Measurements from ENCODE around the gene ARHGAP42. TPM values are rescaled to one million over a fixed set of nuclear protein-coding genes. Genes with fewer than 3 reads are reported as not detected.

ARHGAP42 gene
- total RNA-seq, 2 donors from 2014 or later = 5.6 to 13.8 TPM

DNA sequence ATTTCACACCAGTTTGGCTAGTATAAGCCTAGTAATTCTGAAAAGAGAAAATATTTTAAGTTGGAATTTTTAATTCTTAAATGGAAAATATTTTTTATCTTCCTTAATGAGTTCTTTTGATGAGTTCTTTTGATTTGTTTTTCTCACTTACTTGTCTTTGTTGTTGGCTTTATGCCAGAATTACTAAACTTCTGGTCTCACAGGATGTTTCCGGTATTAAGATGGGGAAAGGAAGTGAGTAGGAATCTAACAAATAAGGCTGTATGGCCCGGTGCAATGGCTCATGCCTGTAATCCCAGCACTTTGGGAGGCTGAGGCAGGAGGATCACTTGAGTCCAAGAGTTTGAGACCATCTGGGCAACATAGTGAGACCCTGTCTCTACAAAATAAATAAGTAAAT, 106.4 kb downstream of the ARHGAP42 start:
- Histone ChIP-seq H3K9me3 (no peaks in the 10 kb centered on the region), H3K27ac (no peak overlapping the region)

DNA sequence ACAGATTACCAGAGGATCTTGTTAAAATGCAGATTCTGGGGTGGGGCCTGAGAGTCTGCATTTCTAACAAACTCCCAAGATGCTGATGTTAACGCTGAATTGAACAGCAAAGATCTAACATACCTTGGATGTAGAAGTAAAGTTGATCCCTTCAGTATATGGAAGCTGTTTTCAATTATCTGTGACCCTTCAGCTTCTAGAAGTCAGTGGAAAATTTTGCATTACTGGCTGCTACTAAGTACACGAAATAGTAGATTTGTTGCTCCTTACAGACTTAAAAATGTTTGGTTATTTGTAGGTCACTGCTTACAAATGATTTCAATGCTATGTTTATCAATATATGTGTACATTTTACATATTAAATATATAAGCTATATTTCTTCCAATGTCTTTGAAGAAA, 107.4 kb downstream of the ARHGAP42 start:
- Histone ChIP-seq H3K9me3 (no peaks in the 10 kb centered on the region), H3K27ac (no peak overlapping the region), H3K4me3 (no peak overlapping the region), H3K27me3 (replicated peaks; ENCODE audit: insufficient read depth) (no peaks in the 10 kb centered on the region), H3K4me1 (ENCODE audit: control insufficient read depth in 1 of 2, low read depth in 2 of 2) (peaks cover 9 to 26% of the 10 kb centered on the region in 2 donors), H3K36me3 (no peaks in the 10 kb centered on the region)
- no peak for ATAC-seq (ENCODE audit: insufficient number of reproducible peaks, low FRiP score, low read depth)
- TF ChIP-seq, protein P1, sequence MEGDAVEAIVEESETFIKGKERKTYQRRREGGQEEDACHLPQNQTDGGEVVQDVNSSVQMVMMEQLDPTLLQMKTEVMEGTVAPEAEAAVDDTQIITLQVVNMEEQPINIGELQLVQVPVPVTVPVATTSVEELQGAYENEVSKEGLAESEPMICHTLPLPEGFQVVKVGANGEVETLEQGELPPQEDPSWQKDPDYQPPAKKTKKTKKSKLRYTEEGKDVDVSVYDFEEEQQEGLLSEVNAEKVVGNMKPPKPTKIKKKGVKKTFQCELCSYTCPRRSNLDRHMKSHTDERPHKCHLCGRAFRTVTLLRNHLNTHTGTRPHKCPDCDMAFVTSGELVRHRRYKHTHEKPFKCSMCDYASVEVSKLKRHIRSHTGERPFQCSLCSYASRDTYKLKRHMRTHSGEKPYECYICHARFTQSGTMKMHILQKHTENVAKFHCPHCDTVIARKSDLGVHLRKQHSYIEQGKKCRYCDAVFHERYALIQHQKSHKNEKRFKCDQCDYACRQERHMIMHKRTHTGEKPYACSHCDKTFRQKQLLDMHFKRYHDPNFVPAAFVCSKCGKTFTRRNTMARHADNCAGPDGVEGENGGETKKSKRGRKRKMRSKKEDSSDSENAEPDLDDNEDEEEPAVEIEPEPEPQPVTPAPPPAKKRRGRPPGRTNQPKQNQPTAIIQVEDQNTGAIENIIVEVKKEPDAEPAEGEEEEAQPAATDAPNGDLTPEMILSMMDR (IDR thresholded peaks at IDR 0.05) = no peak
- no peak for DNase-seq (ENCODE audit: low spot score)

More for the DNA sequence above, 106.4 kb downstream of the ARHGAP42 start:
- no peaks in the 10 kb centered on the region for H3K27me3 ChIP-seq (replicated peaks; ENCODE audit: insufficient read depth)
- ATAC-seq (ENCODE audit: insufficient number of reproducible peaks, low FRiP score, low read depth) (no peak), DNase-seq (ENCODE audit: low spot score) (no peak)
- H3K4me3 ChIP-seq = no peak overlapping the region
- H3K36me3 ChIP-seq = no peaks in the 10 kb centered on the region
- H3K4me1 ChIP-seq (ENCODE audit: control insufficient read depth in 1 of 2, low read depth in 2 of 2) = peaks cover 7 to 20% of the 10 kb centered on the region in 2 donors
- TF ChIP-seq, protein P1 (IDR thresholded peaks at IDR 0.05) = no peak

DNA sequence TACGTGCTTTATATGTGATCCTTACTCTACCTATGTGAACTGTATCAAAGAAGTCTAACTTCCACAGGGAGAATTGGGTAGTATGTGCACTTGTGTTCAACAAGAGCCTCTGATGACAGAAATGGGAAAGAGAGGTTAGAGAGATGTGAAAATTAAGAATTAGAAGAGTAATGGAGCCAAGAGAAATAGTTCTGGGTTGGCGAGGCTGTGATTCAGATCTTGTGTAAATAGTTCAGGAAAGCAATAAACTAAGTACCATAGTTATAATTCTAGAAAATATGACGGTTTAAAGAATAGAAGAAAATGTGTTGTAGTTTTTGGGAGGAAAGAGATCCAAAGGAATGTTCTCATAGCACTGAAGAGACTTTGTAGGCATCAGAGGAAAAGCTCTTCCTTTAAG, 112.4 kb downstream of the ARHGAP42 start:
- H3K9me3 ChIP-seq = no peaks in the 10 kb centered on the region
- ATAC-seq (ENCODE audit: insufficient number of reproducible peaks, low FRiP score, low read depth) (no peak), DNase-seq (ENCODE audit: low spot score) (no peak)
- no peaks in the 10 kb centered on the region for H3K27me3 ChIP-seq (replicated peaks; ENCODE audit: insufficient read depth)
- no peak overlapping the region for H3K4me3 ChIP-seq
- no peaks in the 10 kb centered on the region for H3K36me3 ChIP-seq
- peaks cover 5 to 17% of the 10 kb centered on the region in 2 donors for H3K4me1 ChIP-seq (ENCODE audit: control insufficient read depth in 1 of 2, low read depth in 2 of 2)
- TF ChIP-seq, protein P1 (IDR thresholded peaks at IDR 0.05) = no peak
- no peak overlapping the region for H3K27ac ChIP-seq

DNA sequence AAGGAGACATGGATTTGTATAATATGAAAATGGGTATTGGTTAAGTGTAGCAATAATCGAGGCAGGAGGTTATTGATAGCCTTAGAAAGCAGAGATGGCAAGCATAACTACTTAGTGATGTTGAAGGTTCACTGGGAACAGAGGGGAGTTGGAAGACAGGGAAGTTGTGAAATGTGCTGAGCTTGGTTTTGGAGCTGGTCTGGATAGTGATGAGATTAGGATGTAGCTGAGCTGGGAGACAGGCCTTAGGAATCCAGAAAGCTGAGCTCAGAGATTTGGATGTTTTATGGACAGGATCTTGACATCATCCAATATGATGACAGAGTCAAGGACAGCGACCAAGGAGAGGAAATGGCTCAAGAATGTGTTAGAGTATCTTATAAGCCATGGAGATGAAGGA, 113.1 kb downstream of the ARHGAP42 start:
- ATAC-seq (ENCODE audit: insufficient number of reproducible peaks, low FRiP score, low read depth) = no peak
- no peak for DNase-seq (ENCODE audit: low spot score)
- TF ChIP-seq, protein P1 (IDR thresholded peaks at IDR 0.05) = no peak

DNA sequence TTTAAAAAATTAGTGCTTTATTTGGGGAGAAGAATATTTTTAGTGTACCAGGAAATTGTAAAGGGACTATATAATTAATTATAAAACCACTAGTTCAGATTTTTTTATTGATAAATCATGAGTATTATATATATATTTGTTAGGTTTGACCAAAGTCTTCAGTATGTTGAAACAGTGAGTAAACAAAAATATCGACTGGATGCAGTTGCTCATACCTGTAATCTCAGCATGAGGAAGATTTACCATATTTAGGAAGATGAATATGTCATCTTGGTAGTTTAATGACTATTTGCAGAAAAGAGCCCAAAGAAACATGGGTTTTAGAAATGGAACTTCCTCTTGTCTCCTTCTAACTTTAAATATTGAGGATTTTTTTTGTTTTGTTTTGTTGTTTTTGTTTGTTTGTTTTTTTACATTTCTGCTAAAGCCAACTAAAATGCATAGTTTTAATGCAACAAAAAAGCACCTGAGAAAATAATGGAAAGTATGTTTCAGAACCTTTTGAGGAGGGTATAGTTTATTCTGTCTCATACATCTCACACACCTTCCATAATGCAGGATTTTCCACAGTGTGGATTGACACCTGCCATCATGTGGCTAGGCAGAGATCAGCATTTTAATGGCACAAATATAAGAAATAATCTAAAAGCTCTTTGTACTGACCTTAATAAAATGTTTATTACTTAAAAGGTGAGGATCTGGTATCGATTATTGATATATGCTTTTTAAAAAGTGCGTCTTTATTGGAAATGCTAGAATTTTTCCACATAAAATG, 114.3 kb downstream of the ARHGAP42 start:
- no peak for ATAC-seq (ENCODE audit: insufficient number of reproducible peaks, low FRiP score, low read depth)
- no peak overlapping the region for H3K4me3 ChIP-seq
- H3K27ac ChIP-seq = no peak overlapping the region
- TF ChIP-seq, protein P1 (IDR thresholded peaks at IDR 0.05) = no peak
- H3K9me3 ChIP-seq = no peaks in the 10 kb centered on the region
- H3K27me3 ChIP-seq (replicated peaks; ENCODE audit: insufficient read depth) = no peaks in the 10 kb centered on the region
- H3K36me3 ChIP-seq = no peaks in the 10 kb centered on the region
- peaks cover 5 to 17% of the 10 kb centered on the region in 2 donors for H3K4me1 ChIP-seq (ENCODE audit: control insufficient read depth in 1 of 2, low read depth in 2 of 2)
- DNase-seq (ENCODE audit: low spot score) = no peak

More for the DNA sequence above, 113.1 kb downstream of the ARHGAP42 start:
- Histone ChIP-seq H3K27me3 (replicated peaks; ENCODE audit: insufficient read depth) (no peaks in the 10 kb centered on the region), H3K4me3 (no peak overlapping the region), H3K4me1 (ENCODE audit: control insufficient read depth in 1 of 2, low read depth in 2 of 2) (peaks cover 5 to 17% of the 10 kb centered on the region in 2 donors), H3K9me3 (no peaks in the 10 kb centered on the region), H3K36me3 (no peaks in the 10 kb centered on the region), H3K27ac (no peak overlapping the region)
